Heart right ventricle (tissue), 16 donors: ENCODE measurements around the gene ARFGEF3. TPM values are rescaled to one million over a fixed set of nuclear protein-coding genes. Genes with fewer than 3 reads are reported as not detected.

Experiments used
- ATAC-seq, 8 donors: fragments of 200-7000 bp; cut with Tn5 transposase; one replicate each; pipeline ENCODE4 v1.9.1; 2020; ENCODE audit warnings: mild to moderate bottlenecking in 8 of 8, moderate library complexity in 8 of 8, moderate number of reproducible peaks in 1 of 8
- DNase-seq, 2 donors: peaks; one replicate each; pipeline ENCODE4 v3.0.0-alpha.2; 2020
- H3K27ac ChIP-seq, 10 donors: fragments of 200-600 bp; sonication (generic) in 2 of 10; one replicate each; pipeline versions ENCODE4 v1.5.0 to v1.8.0; 2020 to 2022; ENCODE audit warnings: mild to moderate bottlenecking in 3 of 10
- H3K27me3 ChIP-seq, 7 donors: fragments of 200-600 bp; one replicate each; pipeline ENCODE4 v1.8.0; 2021 to 2022; ENCODE audit warnings: mild to moderate bottlenecking in 2 of 7
- H3K36me3 ChIP-seq, 9 donors: fragments of 200-600 bp; sonication (generic) in 1 of 9; one replicate each; pipeline versions ENCODE4 v1.5.0 to v1.8.0; 2020 to 2022; ENCODE audit warnings: mild to moderate bottlenecking in 2 of 9
- H3K4me1 ChIP-seq, 9 donors: fragments of 200-600 bp; sonication (generic) in 1 of 9; one replicate each; pipeline versions ENCODE4 v1.5.0 to v1.8.0; 2020 to 2022; ENCODE audit warnings: mild to moderate bottlenecking in 4 of 9
- H3K4me3 ChIP-seq, 10 donors: fragments of 200-600 bp; sonication (generic) in 2 of 10; one replicate each; pipeline versions ENCODE4 v1.5.0 to v1.8.0; 2020 to 2022; ENCODE audit warnings: mild to moderate bottlenecking in 7 of 10, moderate library complexity in 2 of 10
- H3K9me3 ChIP-seq, 11 donors: fragments of 200-600 bp in 10 of 11; sonication (generic) in 2 of 11; one replicate each; pipeline versions ENCODE4 v1.5.0 to v1.8.0; 2013 to 2022; ENCODE audit warnings: mild to moderate bottlenecking in 2 of 11, control low read depth in 1 of 11, moderate library complexity in 1 of 11
- CTCF ChIP-seq, 9 donors: fragments of 200-600 bp; sonication (generic) in 2 of 9; IDR thresholded peaks; one replicate each; pipeline versions ENCODE4 v1.5.0 to v1.8.0; 2021 to 2022; ENCODE audit warnings: antibody characterized with exemption in 9 of 9, mild to moderate bottlenecking in 5 of 9, moderate library complexity in 1 of 9
- WGBS, 2 donors: extraction: QIAGEN DNeasy Blood & Tissue Kit; methylation state at CpG; one replicate each; pipeline ENCODE4 v1.1.7; 2013; ENCODE audit warnings: inconsistent platforms in 1 of 2; 5-methylcytosine and 5-hydroxymethylcytosine counted together
- intact Hi-C, 10 donors: fragments of 100-400 bp; cut with DNase I; formaldehyde crosslinking; loops; one replicate each; pipeline versions ENCODE4 v1.11.1 to v1.14.2; 2022
- polyA plus RNA-seq, 2 donors: library from polyadenylated mRNA; stranded (reverse); fragments of 200-250 nt; gene quantifications; one replicate each; pipeline ENCODE4 v1.2.3, GENCODE V29; 2013
- total RNA-seq, 10 donors: library from RNA; stranded (reverse); fragmentation: NEBNext Ultra II Directional in 3 of 10; extraction: Animal tissue kit (Norgen Biotek cat#: 25700) in 3 of 10; gene quantifications; one replicate each; pipeline versions ENCODE4 v1.2.1 to v1.2.4, GENCODE V29; 2021 to 2023
- donor health status: Arrhythmogenic right ventricular cardiomyopathy.
- donor health status: ischemic (EF 13 %, LVEDD 7.1; RV severe dilation, severe dysfunction).
- donor health status: healthy with polysubstance abuse.
- donor health status: DM: no; HTN: yes; CAD: no.
- donor health status: DM: no; HTN: no; CAD: no.
- donor health status: ischemic (EF 25% LVEDD 6.9; RV normal size, moderate dysfunction).
- donor health status: ischemic (EF 25% LVEDD 5.7; RV mildly dilated, moderate dysfunction).
- donor health status: healthy.
- donor health status: DM: yes; HTN: yes; CAD: no.
- donor health status: Ischemic cardiomyopathy.
- donor health status: ischemic (EF 35%, LVEDD 5.7; RV mildly dilated, moderate dysfunction).
- donor health status: nonischemic (EF 11% LVEDD 7.7; RV severe dilation, severe dysfunction).
- donor health status: DM: yes; HTN: yes; CAD: no.
- donor health status: PGD.
- donor health status: ischemic (EF 29% LVEDD 5.4; RV normal size, mild dysfunction).
- donor health status: nonischemic (EF 23%, LVEDD 6.1; RV moderate dilation, normal function).

The ARFGEF3 gene
- total and polyA plus RNA-seq, 12 donors, result 0.33 to 11.1 (median 3.3) TPM

GRCh38 chr6:138297761-138298298 lies 136.1 kb downstream of the ARFGEF3 start:
- Histone ChIP-seq H3K27me3 (no peaks in the 10 kb centered on the region), H3K27ac (no peak overlapping the region), H3K4me1 (peaks cover 0 to 4% (median 0%) of the 10 kb centered on the region in 9 donors), H3K9me3 (no peaks in the 10 kb centered on the region), H3K36me3 (peaks cover 0 to 24% (median 0%) of the 10 kb centered on the region in 9 donors), H3K4me3 (no peak overlapping the region)
- intact Hi-C loops, result loop anchor here in 4 of 10 donors (5.0 to 10.0 kb wide), 4 partner anchors 97 to 109 kb away; partner anchors contain the start of gene HEBP2 (in 2 of the 4)
- TF ChIP-seq CTCF (IDR thresholded peaks at IDR 0.05), result no peak
- 56 to 97% methylated on average over 1 of the region's 1 CpG for WGBS, 2 donors
- ATAC-seq (peak in 1 of 8 donors; percentile 33), DNase-seq (no peak)

- Histone ChIP-seq H3K36me3 (peaks cover 0 to 21% (median 0%) of the 10 kb centered on the region in 9 donors), H3K4me1 (peaks cover 0 to 4% (median 0%) of the 10 kb centered on the region in 9 donors), H3K27me3 (no peaks in the 10 kb centered on the region), H3K4me3 (no peak overlapping the region), H3K27ac (no peak overlapping the region), H3K9me3 (no peaks in the 10 kb centered on the region)
- intact Hi-C loops, result loop anchor here in 1 of 10 donors (10.0 kb wide), 1 partner anchor 104 kb away; the partner anchor contains the start of gene HEBP2
- WGBS, 2 donors, result 93 to 95% methylated on average over 4 of the region's 4 CpGs
- TF ChIP-seq CTCF (IDR thresholded peaks at IDR 0.05), result no peak
- no peak for ATAC-seq
- DNase-seq, result no peak
Observed at GRCh38 chr6:138300469-138300868, 138.7 kb downstream of the ARFGEF3 start.

GRCh38 chr6:138302554-138302953 lies 140.8 kb downstream of the ARFGEF3 start:
- 87 to 95% methylated on average over 2 of the region's 2 CpGs for WGBS, 2 donors
- no peaks in the 10 kb centered on the region for H3K9me3 ChIP-seq
- TF ChIP-seq CTCF (IDR thresholded peaks at IDR 0.05), result no peak
- peaks cover 0 to 21% (median 0%) of the 10 kb centered on the region in 9 donors for H3K36me3 ChIP-seq
- H3K4me3 ChIP-seq, result no peak overlapping the region
- ATAC-seq (no peak), DNase-seq (no peak)
- H3K27me3 ChIP-seq, result no peaks in the 10 kb centered on the region
- no peak overlapping the region for H3K27ac ChIP-seq
- intact Hi-C loops, result loop anchor here in 1 of 10 donors (10.0 kb wide), 1 partner anchor 102 kb away; the partner anchor contains the start of gene HEBP2
- peaks cover 0 to 11% (median under 1%) of the 10 kb centered on the region in 9 donors for H3K4me1 ChIP-seq

- Histone ChIP-seq H3K27ac (peak overlapping the region in 8 of 10 donors; percentile 26 to 80 (median 63)), H3K4me3 (no peak overlapping the region), H3K36me3 (no peaks in the 10 kb centered on the region), H3K9me3 (no peaks in the 10 kb centered on the region), H3K27me3 (no peaks in the 10 kb centered on the region), H3K4me1 (peaks cover 0 to 19% (median 10%) of the 10 kb centered on the region in 9 donors)
- 3 to 33% methylated on average over 1 of the region's 1 CpG for WGBS, 2 donors
- intact Hi-C loops, result loop anchor here in 2 of 10 donors (5.0 to 10.0 kb wide), 2 partner anchors 95 to 97 kb away; partner anchors contain the start of gene HEBP2 (in 2 of the 2)
- peak in 1 of 2 donors; percentile 29 for DNase-seq
- no peak for TF ChIP-seq CTCF (IDR thresholded peaks at IDR 0.05)
- ATAC-seq, result peak; percentile 70 to 96 (median 85)
Observed at GRCh38 chr6:138307352-138307751, 145.6 kb downstream of the ARFGEF3 start.
